ENCODE data around the gene PLPP7. TPM values are rescaled to one million over a fixed set of nuclear protein-coding genes. Genes with fewer than 3 reads are reported as not detected.
"Not testable (repeated sequence)": the region's sequence is repeated elsewhere in the genome, so short reads cannot be mapped to it uniquely, and the experiment has no call there.

PLPP7 gene
- total RNA-seq, 2 experiments from 2014 or later, result 0.11 TPM; not detected in 1

DNA sequence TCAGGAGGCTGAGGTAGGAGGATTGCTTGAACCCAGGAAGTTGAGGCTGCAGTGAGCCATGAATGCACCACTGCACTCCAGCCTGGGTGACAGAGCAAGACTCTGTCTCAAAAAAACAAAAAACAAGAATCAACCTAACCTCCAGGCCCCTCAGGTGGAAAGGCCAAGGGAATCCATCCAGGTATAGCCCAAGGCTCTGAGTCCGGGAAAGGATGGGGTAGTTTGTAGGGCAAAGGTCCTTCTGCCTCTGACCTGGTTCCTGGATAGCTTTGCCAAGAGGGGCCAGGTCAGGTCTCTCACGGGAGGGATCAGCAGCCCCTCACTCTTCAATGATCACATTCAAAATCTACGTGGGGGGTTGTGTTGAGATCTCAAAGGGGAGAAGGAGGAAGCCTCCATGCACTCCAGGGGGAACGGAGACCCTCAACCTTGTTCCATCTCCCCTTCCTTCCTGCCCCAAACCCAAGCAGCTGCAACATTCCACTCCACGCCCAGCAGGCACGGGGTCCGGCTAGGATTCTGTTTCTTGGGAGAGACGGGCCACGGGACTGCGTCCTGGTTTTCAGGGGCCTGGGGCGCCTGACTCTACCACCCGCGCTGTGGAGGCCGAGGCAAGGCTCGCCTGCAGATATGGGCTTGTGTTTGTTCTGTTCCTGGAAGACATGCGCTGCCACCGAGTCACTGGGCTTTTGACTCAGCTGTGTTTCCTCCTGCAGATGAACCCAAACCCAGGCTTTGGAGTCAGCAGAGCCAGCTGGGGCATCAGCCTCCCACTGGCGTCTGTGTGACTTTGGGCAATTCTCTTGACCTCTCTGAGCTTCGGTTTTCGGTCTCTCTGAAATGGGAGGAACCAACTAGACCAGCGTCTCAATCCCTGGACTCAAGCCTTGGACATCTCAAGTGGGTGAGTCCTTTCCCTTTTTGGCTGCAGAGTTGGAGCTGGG is 35.5 kb downstream of the PLPP7 start:
- H3K27ac Mint-ChIP-seq, result no peak overlapping the region
- no peaks in the 10 kb centered on the region for H3K27me3 Mint-ChIP-seq
- CTCF ChIA-PET, result interaction anchor here (0.8 to 6.4 kb wide), 4 partner anchors 12 to 147 kb away, joined by 3 to 43 read pairs (median 5); no protein-coding TSS in a partner anchor
- ATAC-seq, result no peak
- intact Hi-C loops (cut with micrococcal nuclease), result no loop called here
- TF ChIP-seq, protein P1, sequence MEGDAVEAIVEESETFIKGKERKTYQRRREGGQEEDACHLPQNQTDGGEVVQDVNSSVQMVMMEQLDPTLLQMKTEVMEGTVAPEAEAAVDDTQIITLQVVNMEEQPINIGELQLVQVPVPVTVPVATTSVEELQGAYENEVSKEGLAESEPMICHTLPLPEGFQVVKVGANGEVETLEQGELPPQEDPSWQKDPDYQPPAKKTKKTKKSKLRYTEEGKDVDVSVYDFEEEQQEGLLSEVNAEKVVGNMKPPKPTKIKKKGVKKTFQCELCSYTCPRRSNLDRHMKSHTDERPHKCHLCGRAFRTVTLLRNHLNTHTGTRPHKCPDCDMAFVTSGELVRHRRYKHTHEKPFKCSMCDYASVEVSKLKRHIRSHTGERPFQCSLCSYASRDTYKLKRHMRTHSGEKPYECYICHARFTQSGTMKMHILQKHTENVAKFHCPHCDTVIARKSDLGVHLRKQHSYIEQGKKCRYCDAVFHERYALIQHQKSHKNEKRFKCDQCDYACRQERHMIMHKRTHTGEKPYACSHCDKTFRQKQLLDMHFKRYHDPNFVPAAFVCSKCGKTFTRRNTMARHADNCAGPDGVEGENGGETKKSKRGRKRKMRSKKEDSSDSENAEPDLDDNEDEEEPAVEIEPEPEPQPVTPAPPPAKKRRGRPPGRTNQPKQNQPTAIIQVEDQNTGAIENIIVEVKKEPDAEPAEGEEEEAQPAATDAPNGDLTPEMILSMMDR (IDR thresholded peaks at IDR 0.05), result no peak
- H3K36me3 Mint-ChIP-seq (ENCODE audit: low read depth), result no peaks in the 10 kb centered on the region
- no peak for DNase-seq
- H3K9me3 Mint-ChIP-seq, result no peaks in the 10 kb centered on the region
- POLR2A ChIA-PET, result interaction anchor here (1.6 kb wide), 1 partner anchor 11 kb away, joined by 5 read pairs; no protein-coding TSS in a partner anchor
- no peak overlapping the region for H3K4me3 Mint-ChIP-seq
- no peaks in the 10 kb centered on the region for H3K4me1 Mint-ChIP-seq (ENCODE audit: low read depth)

DNA sequence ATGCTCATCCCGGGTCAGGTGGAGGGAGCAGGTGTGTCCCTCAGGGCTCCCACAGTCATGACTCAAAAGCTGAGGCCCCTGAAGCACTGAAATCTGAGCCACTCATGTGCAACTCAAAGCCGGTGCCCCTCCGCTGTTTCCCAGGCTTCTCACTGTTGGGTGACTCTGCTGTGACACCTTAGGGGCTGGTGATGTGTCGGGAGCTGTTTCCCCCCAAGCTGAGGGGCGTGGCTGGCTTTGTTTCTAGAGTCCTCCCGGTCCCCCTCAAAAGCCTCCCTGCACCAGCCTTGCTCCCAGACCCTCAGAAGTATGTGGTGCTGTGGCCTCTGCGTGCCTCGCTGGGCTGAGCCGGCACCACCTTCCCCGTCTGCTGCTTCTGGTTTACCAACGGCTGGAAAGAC is 39.7 kb downstream of the PLPP7 start:
- Mint-ChIP-seq H3K4me3 (no peak overlapping the region), H3K4me1 (ENCODE audit: low read depth) (no peaks in the 10 kb centered on the region), H3K27me3 (no peaks in the 10 kb centered on the region), H3K9me3 (no peaks in the 10 kb centered on the region), H3K27ac (no peak overlapping the region), H3K36me3 (ENCODE audit: low read depth) (no peaks in the 10 kb centered on the region)
- intact Hi-C loops (cut with micrococcal nuclease), result no loop called here
- ChIA-PET POLR2A (no interaction called here), CTCF (interaction anchor here (0.9 to 2.9 kb wide), 2 partner anchors 92 to 151 kb away, joined by 3 to 13 read pairs; no protein-coding TSS in a partner anchor)
- ATAC-seq (no peak), DNase-seq (no peak)
- TF ChIP-seq, protein P1 (IDR thresholded peaks at IDR 0.05), result no peak

DNA sequence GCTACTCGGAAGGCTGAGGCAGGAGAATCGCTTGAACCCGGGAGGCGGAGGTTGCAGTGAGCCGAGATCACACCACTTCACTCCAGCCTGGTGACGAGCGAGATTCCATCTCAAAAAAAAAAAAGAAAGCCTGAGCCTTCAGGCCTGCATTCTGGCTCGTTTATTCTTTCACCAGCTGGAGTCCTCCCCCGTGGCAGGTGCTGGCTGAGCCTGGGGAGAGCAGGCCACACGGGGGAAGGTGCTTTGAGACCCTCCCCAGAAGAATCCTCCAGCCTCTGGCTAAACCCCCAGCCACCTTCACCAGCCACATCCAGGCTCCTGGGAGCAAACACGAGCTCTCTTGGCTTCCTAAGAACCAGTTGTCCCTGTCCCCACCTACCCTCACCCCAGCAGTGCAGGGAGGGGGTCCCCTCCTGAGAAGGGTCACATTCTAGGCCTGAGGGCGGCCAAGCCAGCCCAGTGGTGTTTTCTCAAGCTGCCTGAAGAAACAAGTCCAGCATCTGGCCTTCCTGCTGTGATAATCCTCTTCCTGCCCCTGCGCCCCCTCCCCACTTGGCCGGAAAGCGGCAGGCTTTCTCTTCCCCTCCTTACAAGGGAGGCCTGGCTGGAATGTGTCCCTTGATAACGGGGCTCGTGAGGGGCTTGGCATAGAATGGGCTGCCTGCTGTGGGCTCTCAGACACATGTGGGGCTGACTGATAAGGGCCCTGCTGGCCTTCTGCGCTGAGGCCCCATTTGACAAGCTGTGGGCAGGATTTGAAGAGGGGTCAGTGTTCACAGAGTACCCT is 41.5 kb downstream of the PLPP7 start:
- DNase-seq (no peak), ATAC-seq (no peak)
- no peaks in the 10 kb centered on the region for H3K9me3 Mint-ChIP-seq
- H3K27me3 Mint-ChIP-seq, result no peaks in the 10 kb centered on the region
- H3K4me3 Mint-ChIP-seq, result no peak overlapping the region
- TF ChIP-seq, protein P1 (IDR thresholded peaks at IDR 0.05), result no peak
- intact Hi-C loops (cut with micrococcal nuclease), result loop anchor here (2.0 kb wide), 1 partner anchor 14 kb away; no protein-coding TSS in a partner anchor
- peaks cover under 1% of the 10 kb centered on the region for H3K4me1 Mint-ChIP-seq (ENCODE audit: low read depth)
- H3K36me3 Mint-ChIP-seq (ENCODE audit: low read depth), result no peaks in the 10 kb centered on the region
- ChIA-PET POLR2A (no interaction called here), CTCF (interaction anchor here (1.6 kb wide), 1 partner anchor 154 kb away, joined by 5 read pairs; no protein-coding TSS in a partner anchor)
- no peak overlapping the region for H3K27ac Mint-ChIP-seq

DNA sequence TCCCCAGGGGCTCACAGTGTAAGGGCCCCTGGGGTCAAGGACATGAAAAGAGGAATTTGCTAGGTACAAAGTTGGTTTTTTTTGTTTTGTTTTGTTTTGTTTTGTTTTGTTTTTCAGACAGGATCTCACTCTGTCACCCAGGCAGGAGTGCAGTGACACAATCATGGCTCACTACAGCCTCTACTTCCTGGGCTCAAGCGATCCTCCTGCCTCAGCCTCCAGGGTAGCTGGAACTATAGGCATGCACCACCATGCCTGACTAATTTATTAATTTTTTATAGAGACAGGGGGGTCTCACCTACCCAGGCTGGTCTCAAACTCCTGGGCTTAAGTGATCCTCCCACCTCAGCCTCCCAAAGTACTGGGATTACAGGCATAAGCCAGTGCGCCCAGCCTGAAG is 42.5 kb downstream of the PLPP7 start:
- H3K27ac Mint-ChIP-seq; H3K36me3 Mint-ChIP-seq (ENCODE audit: low read depth); DNase-seq; H3K27me3 Mint-ChIP-seq; ATAC-seq; H3K9me3 Mint-ChIP-seq; H3K4me3 Mint-ChIP-seq; POLR2A ChIA-PET; H3K4me1 Mint-ChIP-seq (ENCODE audit: low read depth): not testable (repeated sequence)
- CTCF ChIA-PET, result interaction anchor here (1.0 to 1.6 kb wide), 2 partner anchors 151 to 155 kb away, joined by 3 to 5 read pairs; no protein-coding TSS in a partner anchor
- intact Hi-C loops (cut with micrococcal nuclease), result loop anchor here (2.0 kb wide), 1 partner anchor 15 kb away; no protein-coding TSS in a partner anchor

Data from activated CD8-positive, alpha-beta T cell treated with anti-CD3 and anti-CD28 coated beads for 36 hours (primary cell).